KOPT-K1 (cell line): ENCODE results near the gene TP53BP2.

Experiments used
- H3K27ac ChIP-seq: fragments of 200-600 bp; sonication (generic); 2 replicates; pipeline ENCODE4 v1.5.1; 2016; ENCODE audit warnings: antibody characterized with exemption, mild to moderate bottlenecking, low read depth, low read length; ENCODE audit not compliant: poor library complexity, severe bottlenecking
- H3K36me3 ChIP-seq: fragments of 200-600 bp; sonication (generic); 2 replicates; pipeline ENCODE4 v1.5.1; 2017; ENCODE audit warnings: antibody characterized with exemption, mild to moderate bottlenecking, low read length, moderate library complexity; ENCODE audit not compliant: insufficient read depth
- H3K9me3 ChIP-seq: fragments of 200-600 bp; sonication (generic); 2 replicates; pipeline ENCODE4 v1.5.1; 2017; ENCODE audit warnings: antibody characterized with exemption, low read length, mild to moderate bottlenecking; ENCODE audit not compliant: insufficient read depth, poor library complexity, severe bottlenecking

Gene TP53BP2

GRCh38 chr1:223756806-223757700 is 88.7 kb downstream of the TP53BP2 start:
- no peaks in the 10 kb centered on the region for H3K36me3 ChIP-seq
- no peaks in the 10 kb centered on the region for H3K9me3 ChIP-seq
- no peak overlapping the region for H3K27ac ChIP-seq

GRCh38 chr1:223755992-223756775 is 89.6 kb downstream of the TP53BP2 start:
- no peaks in the 10 kb centered on the region for H3K9me3 ChIP-seq
- no peaks in the 10 kb centered on the region for H3K36me3 ChIP-seq
- no peak overlapping the region for H3K27ac ChIP-seq

- H3K9me3 ChIP-seq = no peaks in the 10 kb centered on the region
- no peak overlapping the region for H3K27ac ChIP-seq
- H3K36me3 ChIP-seq = no peaks in the 10 kb centered on the region
These were observed 90.3 kb downstream of the TP53BP2 start for GRCh38 chr1:223755432-223755792.

GRCh38 chr1:223754681-223755431 is 90.9 kb downstream of the TP53BP2 start:
- no peaks in the 10 kb centered on the region for H3K9me3 ChIP-seq
- H3K36me3 ChIP-seq = no peaks in the 10 kb centered on the region
- no peak overlapping the region for H3K27ac ChIP-seq

GRCh38 chr1:223752721-223753515 is 92.8 kb downstream of the TP53BP2 start:
- H3K9me3 ChIP-seq = no peaks in the 10 kb centered on the region
- no peaks in the 10 kb centered on the region for H3K36me3 ChIP-seq
- no peak overlapping the region for H3K27ac ChIP-seq

- Histone ChIP-seq H3K36me3 (no peaks in the 10 kb centered on the region), H3K27ac (no peak overlapping the region), H3K9me3 (no peaks in the 10 kb centered on the region)
These were observed 94.1 kb downstream of the TP53BP2 start for GRCh38 chr1:223751696-223752095.

- no peaks in the 10 kb centered on the region for H3K9me3 ChIP-seq
- no peak overlapping the region for H3K27ac ChIP-seq
- H3K36me3 ChIP-seq = no peaks in the 10 kb centered on the region
These were observed 94.8 kb downstream of the TP53BP2 start for GRCh38 chr1:223750730-223751570.

- Histone ChIP-seq H3K9me3 (no peaks in the 10 kb centered on the region), H3K27ac (peak overlapping the region; percentile 29), H3K36me3 (no peaks in the 10 kb centered on the region)
These were observed 96.7 kb downstream of the TP53BP2 start for GRCh38 chr1:223748773-223749733.

GRCh38 chr1:223748405-223748772 is 97.4 kb downstream of the TP53BP2 start:
- Histone ChIP-seq H3K36me3 (no peaks in the 10 kb centered on the region), H3K9me3 (no peaks in the 10 kb centered on the region), H3K27ac (no peak overlapping the region)

GRCh38 chr1:223747838-223748335 is 97.9 kb downstream of the TP53BP2 start:
- H3K9me3 ChIP-seq = no peaks in the 10 kb centered on the region
- H3K36me3 ChIP-seq = no peaks in the 10 kb centered on the region
- H3K27ac ChIP-seq = no peak overlapping the region

- Histone ChIP-seq H3K36me3 (no peaks in the 10 kb centered on the region), H3K9me3 (no peaks in the 10 kb centered on the region), H3K27ac (no peak overlapping the region)
These were observed 100.0 kb downstream of the TP53BP2 start for GRCh38 chr1:223745731-223746130.

GRCh38 chr1:223742856-223743517 is 102.8 kb downstream of the TP53BP2 start:
- Histone ChIP-seq H3K36me3 (no peaks in the 10 kb centered on the region), H3K27ac (no peak overlapping the region), H3K9me3 (no peaks in the 10 kb centered on the region)
